Right cardiac atrium (tissue), 5 donors: ENCODE results near the gene PUSL1. TPM values are rescaled to one million over a fixed set of nuclear protein-coding genes. Genes with fewer than 3 reads are reported as not detected.

Experiments used
- ATAC-seq, 2 donors: fragments of 200-7000 bp; cut with Tn5 transposase; one replicate each; pipeline versions ENCODE4 v1.8.0 to v1.9.1; 2020; ENCODE audit warnings: moderate library complexity in 2 of 2, mild to moderate bottlenecking in 1 of 2
- DNase-seq, 3 donors: peaks; one replicate each; pipeline ENCODE4 v3.0.0-alpha.2; 2020
- H3K27ac ChIP-seq: one replicate; pipeline ENCODE4 v1.5.1; 2013; ENCODE audit warnings: mild to moderate bottlenecking, low read length, control low read depth, moderate library complexity
- H3K27me3 ChIP-seq: one replicate; pipeline ENCODE4 v1.6.1; 2013; ENCODE audit not compliant: control insufficient read depth, insufficient read depth
- H3K4me1 ChIP-seq: one replicate; pipeline ENCODE4 v1.6.1; 2013; ENCODE audit warnings: low read length; ENCODE audit not compliant: control insufficient read depth, insufficient read depth
- H3K4me3 ChIP-seq: one replicate; pipeline ENCODE4 v1.5.1; 2013; ENCODE audit warnings: low read length, control low read depth
- H3K9me3 ChIP-seq: one replicate; pipeline ENCODE4 v1.6.1; 2013; ENCODE audit warnings: low read length; ENCODE audit not compliant: control insufficient read depth
- WGBS: extraction: QIAGEN DNeasy Blood & Tissue Kit; methylation state at CpG from one replicate; pipeline ENCODE4 v1.1.7; 2013; 5-methylcytosine and 5-hydroxymethylcytosine counted together
- intact Hi-C, 4 donors: fragments of 100-400 bp; cut with DNase I; formaldehyde crosslinking; loops; one replicate each; pipeline versions ENCODE4 v1.11.0 to v1.14.0; 2022 to 2023
- polyA plus RNA-seq: library from polyadenylated mRNA; stranded (reverse); fragments of 200-250 nt; gene quantifications from one replicate; pipeline ENCODE4 v1.2.3, GENCODE V29; 2013
- total RNA-seq, 4 donors: library from RNA; stranded (reverse); fragmentation: NEBNext Ultra II Directional; extraction: Animal tissue kit (Norgen Biotek cat#: 25700); gene quantifications; one replicate each; pipeline ENCODE4 v1.2.1, GENCODE V29; 2021
- donor health status: healthy with polysubstance abuse.
- donor health status: DM: no; HTN: yes; CAD: no.
- donor health status: DM: no; HTN: no; CAD: no.
- donor health status: DM: no; HTN: yes; CAD: no; lungs with severe emphysema.
- donor health status: DM: yes; HTN: yes; CAD: no.

Gene PUSL1
- total and polyA plus RNA-seq, 5 donors, result 11.3 to 14.1 (median 13.1) TPM

DNA sequence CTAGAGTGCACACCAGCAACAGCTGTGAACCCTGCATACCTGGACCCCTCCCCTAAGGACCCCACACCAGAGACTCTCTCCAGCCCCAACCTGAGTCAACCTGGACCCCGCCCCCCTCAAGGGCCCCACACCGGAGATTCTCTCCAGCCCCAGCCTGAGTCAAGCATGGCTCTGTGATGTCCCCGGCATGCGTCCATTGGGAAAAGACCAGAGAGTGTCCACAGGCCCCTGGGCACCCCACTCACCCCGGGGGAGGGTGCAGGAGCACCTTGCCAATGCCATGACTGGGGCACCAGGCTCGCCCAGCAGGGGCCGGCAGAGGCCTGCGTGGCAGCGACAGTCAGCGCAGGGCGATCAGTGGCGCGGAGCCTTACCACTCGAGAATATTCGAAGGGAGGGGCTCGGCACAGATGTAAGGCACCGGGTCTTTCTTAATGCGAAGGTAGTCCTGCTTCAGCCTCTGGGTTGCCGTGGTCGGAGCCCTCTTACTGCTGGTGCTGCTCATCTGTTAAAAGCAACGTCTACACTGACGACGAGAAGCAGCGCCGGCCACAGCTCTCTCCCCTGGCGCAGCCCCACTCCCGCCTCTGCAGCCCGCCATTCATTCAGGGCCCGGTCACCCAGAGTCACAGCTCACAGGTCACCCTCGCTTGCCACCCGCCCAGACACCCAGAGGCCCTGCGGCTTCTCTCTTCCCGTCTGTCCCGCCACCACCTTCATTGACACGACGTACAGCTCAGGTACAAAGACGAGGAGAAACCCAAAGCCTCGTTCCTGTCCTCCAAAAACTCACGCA is 40.7 kb upstream of the PUSL1 start:
- H3K27ac ChIP-seq, result no peak overlapping the region
- 94% methylated on average over 39 of the region's 39 CpGs for WGBS
- intact Hi-C loops, result no loop called here
- DNase-seq, result peak in 1 of 3 donors; percentile 59
- no peak for ATAC-seq
- H3K4me3 ChIP-seq, result no peak overlapping the region
- H3K4me1 ChIP-seq, result peaks cover 16% of the 10 kb centered on the region
- H3K9me3 ChIP-seq, result no peaks in the 10 kb centered on the region
- no peaks in the 10 kb centered on the region for H3K27me3 ChIP-seq

- Histone ChIP-seq H3K4me1 (peaks cover 16% of the 10 kb centered on the region), H3K4me3 (no peak overlapping the region), H3K9me3 (no peaks in the 10 kb centered on the region), H3K27ac (no peak overlapping the region), H3K27me3 (no peaks in the 10 kb centered on the region)
- intact Hi-C loops, result no loop called here
- whole genome bisulfite sequencing, result 96% methylated on average over 13 of the region's 13 CpGs
- ATAC-seq (no peak), DNase-seq (peak in 1 of 3 donors; percentile 51)
Observed at GRCh38 chr1:1268284-1268682, 40.1 kb upstream of the PUSL1 start.

- Histone ChIP-seq H3K9me3 (no peaks in the 10 kb centered on the region), H3K4me3 (no peak overlapping the region), H3K27ac (no peak overlapping the region), H3K4me1 (peaks cover 19% of the 10 kb centered on the region), H3K27me3 (no peaks in the 10 kb centered on the region)
- 48% methylated on average over 7 of the region's 7 CpGs for WGBS
- peak in 2 of 3 donors; percentile 64 to 69 for DNase-seq
- intact Hi-C loops, result no loop called here
- peak in 1 of 2 donors; percentile 4 for ATAC-seq
Observed at GRCh38 chr1:1270813-1271212, 37.6 kb upstream of the PUSL1 start.

DNA sequence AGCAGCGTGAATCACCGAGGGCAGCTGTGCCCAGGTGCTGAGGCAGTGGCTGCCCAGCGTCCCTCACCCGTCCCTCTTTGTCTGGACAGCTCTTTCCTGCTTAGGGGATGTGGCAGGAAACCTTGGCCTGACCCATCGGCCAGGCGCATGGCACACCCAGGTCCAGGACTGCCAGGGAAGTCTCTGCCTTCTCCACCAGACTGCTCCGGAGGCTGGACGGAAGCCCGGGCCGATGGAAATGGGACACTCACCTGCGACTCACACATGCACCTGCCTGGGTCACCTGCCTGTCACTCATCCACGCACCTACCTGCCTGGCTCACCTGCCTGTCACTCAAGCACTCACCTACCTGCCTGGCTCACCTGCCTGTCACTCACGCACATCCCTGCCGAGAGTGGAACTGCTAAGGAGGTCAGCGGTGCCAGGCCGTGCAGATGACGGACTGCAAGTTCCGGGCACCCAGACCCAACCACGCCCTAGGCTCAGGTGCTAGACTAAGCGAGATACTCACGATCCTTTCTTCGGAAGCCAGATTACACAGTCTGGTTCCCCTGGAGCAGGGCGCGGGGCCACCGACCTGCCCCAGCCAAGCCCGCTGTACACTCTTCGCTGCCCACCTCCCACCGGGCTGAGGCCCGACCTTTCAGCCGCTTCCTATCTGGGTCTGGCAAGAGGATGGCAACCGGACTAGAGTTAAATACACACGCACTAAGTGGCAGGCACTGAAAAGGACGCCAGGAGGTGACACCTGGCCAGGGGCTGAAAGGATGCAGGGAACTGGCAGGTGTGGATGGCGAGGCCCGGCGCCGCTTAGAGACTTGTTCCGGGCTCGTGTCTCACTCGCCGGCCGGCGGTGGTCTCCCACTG is 35.8 kb upstream of the PUSL1 start:
- peak overlapping the region; percentile 80 for H3K4me3 ChIP-seq
- intact Hi-C loops, result no loop called here
- DNase-seq, result peak in 1 of 3 donors; percentile 50
- 33% methylated on average over 43 of the region's 43 CpGs for WGBS
- H3K27me3 ChIP-seq, result no peaks in the 10 kb centered on the region
- peaks cover 19% of the 10 kb centered on the region for H3K4me1 ChIP-seq
- H3K27ac ChIP-seq, result peak overlapping the region; percentile 76
- ATAC-seq, result no peak
- no peaks in the 10 kb centered on the region for H3K9me3 ChIP-seq

DNA sequence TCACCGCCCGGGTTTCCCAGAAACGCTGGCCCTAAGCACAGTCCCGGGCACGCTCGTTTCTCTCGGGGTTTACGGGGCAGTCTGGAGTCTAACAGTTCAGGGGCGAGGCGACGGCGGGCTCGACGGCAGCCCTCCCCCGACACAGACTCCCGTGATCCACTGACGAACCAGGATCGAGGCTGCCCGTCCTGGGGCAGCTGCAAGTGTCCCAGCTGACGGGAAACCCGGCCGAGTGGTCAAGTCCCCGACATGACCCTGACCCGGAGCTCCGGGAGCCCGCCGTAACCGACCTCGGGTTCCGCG is 35.2 kb upstream of the PUSL1 start:
- Histone ChIP-seq H3K4me3 (peak overlapping the region; percentile 80), H3K4me1 (peaks cover 19% of the 10 kb centered on the region), H3K27ac (peak overlapping the region; percentile 76), H3K27me3 (no peaks in the 10 kb centered on the region), H3K9me3 (no peaks in the 10 kb centered on the region)
- DNase-seq (peak in 1 of 3 donors; percentile 64), ATAC-seq (no peak)
- under 1% methylated on average over 31 of the region's 31 CpGs for WGBS
- intact Hi-C loops, result no loop called here

- H3K27me3 ChIP-seq, result no peaks in the 10 kb centered on the region
Observed at GRCh38 chr1:1273512-1274298, 34.7 kb upstream of the PUSL1 start, which contains the start of gene UBE2J2. Gene UBE2J2 (minus strand): TSS chr1:1273854. CDS start chr1:1267992, 5,862 bp downstream.

GRCh38 chr1:1274299-1274930 is 34.0 kb upstream of the PUSL1 start:
- intact Hi-C loops, result no loop called here
- DNase-seq, result peak in 1 of 3 donors; percentile 54
- 18% methylated on average over 31 of the region's 31 CpGs for WGBS
- peaks cover 19% of the 10 kb centered on the region for H3K4me1 ChIP-seq
- peak in 1 of 2 donors; percentile 49 for ATAC-seq
- no peaks in the 10 kb centered on the region for H3K9me3 ChIP-seq
- no peaks in the 10 kb centered on the region for H3K27me3 ChIP-seq
- H3K27ac ChIP-seq, result no peak overlapping the region
- peak overlapping the region; percentile 80 for H3K4me3 ChIP-seq

More at GRCh38 chr1:1273512-1274298, 34.7 kb upstream of the PUSL1 start, which contains the start of gene UBE2J2:
- intact Hi-C loops, result no loop called here
- Histone ChIP-seq H3K4me1 (peaks cover 19% of the 10 kb centered on the region), H3K9me3 (no peaks in the 10 kb centered on the region), H3K27ac (peak within 1 kb of the TSS; percentile 76), H3K4me3 (peak within 1 kb of the TSS; percentile 80)
- WGBS, result 1% methylated on average over 105 of the region's 105 CpGs
- DNase-seq (peak; percentile 96 to 98 (median 98)), ATAC-seq (peak; percentile 97)

GRCh38 chr1:1274931-1275431 is 33.4 kb upstream of the PUSL1 start:
- intact Hi-C loops, result no loop called here
- Histone ChIP-seq H3K9me3 (no peaks in the 10 kb centered on the region), H3K27ac (no peak overlapping the region), H3K4me3 (no peak overlapping the region), H3K4me1 (peaks cover 19% of the 10 kb centered on the region), H3K27me3 (no peaks in the 10 kb centered on the region)
- WGBS, result 89% methylated on average over 15 of the region's 15 CpGs
- ATAC-seq (peak in 1 of 2 donors; percentile 0), DNase-seq (peak in 1 of 3 donors; percentile 49)

GRCh38 chr1:1275836-1276235 is 32.6 kb upstream of the PUSL1 start:
- intact Hi-C loops, result no loop called here
- no peak for ATAC-seq
- H3K4me3 ChIP-seq, result no peak overlapping the region
- no peak overlapping the region for H3K27ac ChIP-seq
- no peak for DNase-seq
- H3K9me3 ChIP-seq, result no peaks in the 10 kb centered on the region
- H3K4me1 ChIP-seq, result peaks cover 11% of the 10 kb centered on the region
- H3K27me3 ChIP-seq, result no peaks in the 10 kb centered on the region
- 76% methylated on average over 9 of the region's 9 CpGs for WGBS

- no peaks in the 10 kb centered on the region for H3K9me3 ChIP-seq
- 94% methylated on average over 13 of the region's 13 CpGs for WGBS
Observed at GRCh38 chr1:1278620-1279019, 29.8 kb upstream of the PUSL1 start.

More at GRCh38 chr1:1278620-1279019, 29.8 kb upstream of the PUSL1 start:
- ATAC-seq, result no peak
- Histone ChIP-seq H3K4me3 (no peak overlapping the region), H3K27ac (no peak overlapping the region), H3K4me1 (peaks cover 3% of the 10 kb centered on the region), H3K27me3 (no peaks in the 10 kb centered on the region)
- intact Hi-C loops, result no loop called here
- no peak for DNase-seq
